A549 (cell line): Measurements from ENCODE around the gene TSC22D1. TPM values are rescaled to one million over a fixed set of nuclear protein-coding genes. Genes with fewer than 3 reads are reported as not detected.

Experiments used
- ATAC-seq, 2 experiments: fragments of 200-7000 bp in 1 of 2; fragments of >200 bp in 1 of 2; cut with Nextera tagmentation in 1 of 2; cut with Tn5 transposase in 1 of 2; 3 replicates each; pipeline versions ENCODE4 v1.8.0 to v1.9.1; 2018 to 2020; ENCODE audit warnings: mild to moderate bottlenecking in 1 of 2, moderate library complexity in 1 of 2
- CTCF ChIA-PET: fragments of 300-600 bp; sonication (Branson Sonifier 250); formaldehyde crosslinking; extraction: SDS; loops from one replicate; lab custom pipeline; 2021; ENCODE audit warnings: antibody characterized with exemption, inconsistent platforms; lab: Yijun Ruan, JAX
- POLR2A ChIA-PET: fragments of 350-600 bp; formaldehyde crosslinking; extraction: SDS; loops from one replicate; lab custom pipeline; 2021; ENCODE audit warnings: antibody characterized with exemption, inconsistent platforms; lab: Yijun Ruan, JAX
- DNase-seq, 2 experiments: peaks; one replicate each; pipeline versions ENCODE4 v3.0.0 to v3.0.0-alpha.2; 2011 to 2016; ENCODE audit warnings: low read depth in 1 of 2, low spot score in 1 of 2
- FAIRE-seq: peaks from 2 replicates; lab custom pipeline; 2011; peaks lifted over from hg19 to GRCh38; lab: Jason Lieb, UNC
- H3K27ac ChIP-seq, 2 experiments: fragments of >200 bp; sonication (Bioruptor Twin); formaldehyde crosslinking; 3 replicates each; pipeline ENCODE4 v1.5.1; 2016 to 2017
- H3K4me1 ChIP-seq: fragments of >200 bp; sonication (Bioruptor Twin); formaldehyde crosslinking; 3 replicates; pipeline ENCODE4 v1.6.1; 2016
- H3K4me2 ChIP-seq: fragments of >200 bp; sonication (Bioruptor Twin); formaldehyde crosslinking; 3 replicates; pipeline ENCODE4 v1.6.1; 2016
- H3K4me3 ChIP-seq: fragments of >200 bp; sonication (Bioruptor Twin); formaldehyde crosslinking; 3 replicates; pipeline ENCODE4 v1.5.1; 2016
- H3K9me3 ChIP-seq: fragments of >200 bp; sonication (Bioruptor Twin); formaldehyde crosslinking; 3 replicates; pipeline ENCODE4 v1.6.1; 2016
- BHLHE40 ChIP-seq: IDR thresholded peaks from 2 replicates; pipeline ENCODE4 v1.6.1; 2012; ENCODE audit warnings: low read depth, low read length, inconsistent platforms
- CBX2 ChIP-seq: fragments of 200-600 bp; sonication (generic); IDR thresholded peaks from 2 replicates; pipeline ENCODE4 v1.6.1; 2016; ENCODE audit warnings: low read depth, mild to moderate bottlenecking, borderline replicate concordance
- CEBPB ChIP-seq, 2 experiments: fragments of >200 bp in 1 of 2; sonication (Bioruptor Twin) in 1 of 2; formaldehyde crosslinking in 1 of 2; IDR thresholded peaks; 2 replicates each; pipeline ENCODE4 v1.6.1; 2012 to 2016
- CHD4 ChIP-seq: fragments of 200-600 bp; sonication (generic); IDR thresholded peaks from 2 replicates; pipeline ENCODE4 v1.6.1; 2016; ENCODE audit warnings: antibody characterized with exemption, mild to moderate bottlenecking, borderline replicate concordance
- CTCF ChIP-seq: fragments of >200 bp; sonication (Bioruptor Twin); formaldehyde crosslinking; IDR thresholded peaks from 3 replicates; pipeline ENCODE4 v1.5.1; 2016
- EHF ChIP-seq: fragments of 250-450 bp; sonication (Bioruptor Pico); IDR thresholded peaks from 2 replicates; pipeline ENCODE4 v1.5.0; 2020; ENCODE audit warnings: mild to moderate bottlenecking
- FOSL2 ChIP-seq, 2 experiments: fragments of 450-650 bp in 1 of 2; fragments of >200 bp in 1 of 2; sonication (Bioruptor Twin) in 1 of 2; formaldehyde crosslinking; IDR thresholded peaks; 2 replicates each; pipeline versions ENCODE4 v1.5.0 to v1.6.1; 2016 to 2020; ENCODE audit warnings: mild to moderate bottlenecking in 1 of 2, moderate library complexity in 1 of 2
- GATA3 ChIP-seq: IDR thresholded peaks from 2 replicates; pipeline ENCODE4 v1.6.1; 2012; ENCODE audit warnings: borderline replicate concordance
- HMGXB4 ChIP-seq: fragments of 250-450 bp; sonication (Bioruptor Pico); IDR thresholded peaks from 2 replicates; pipeline ENCODE4 v1.5.0; 2021; ENCODE audit warnings: mild to moderate bottlenecking, moderate library complexity, borderline replicate concordance
- HOXB13 ChIP-seq: fragments of 250-450 bp; sonication (Bioruptor Pico); IDR thresholded peaks from 2 replicates; pipeline ENCODE4 v1.5.0; 2020; ENCODE audit warnings: low read depth, mild to moderate bottlenecking, moderate library complexity
- JUNB ChIP-seq: fragments of >200 bp; sonication (Bioruptor Twin); formaldehyde crosslinking; IDR thresholded peaks from 2 replicates; pipeline ENCODE4 v1.6.1; 2016
- NPAS2 ChIP-seq: fragments of 250-450 bp; sonication (Bioruptor Pico); IDR thresholded peaks from 2 replicates; pipeline ENCODE4 v1.8.0; 2022; ENCODE audit warnings: mild to moderate bottlenecking, moderate library complexity, borderline replicate concordance
- POLR2A ChIP-seq: IDR thresholded peaks from 2 replicates; pipeline ENCODE4 v1.6.1; 2012; ENCODE audit warnings: mild to moderate bottlenecking, low read length
- RCOR1 ChIP-seq: fragments of 150-350 bp; IDR thresholded peaks from 2 replicates; pipeline ENCODE4 v1.6.1; 2014; ENCODE audit warnings: antibody characterized with exemption, low read length, low read depth
- SMC3 ChIP-seq: fragments of >200 bp; sonication (Bioruptor Twin); formaldehyde crosslinking; IDR thresholded peaks from 3 replicates; pipeline ENCODE4 v1.6.1; 2018; ENCODE audit warnings: inconsistent platforms
- TP53 ChIP-seq: fragments of 250-450 bp; sonication (Bioruptor Pico); IDR thresholded peaks from 2 replicates; pipeline ENCODE4 v1.5.0; 2021; ENCODE audit warnings: mild to moderate bottlenecking, moderate library complexity
- ZFP36 ChIP-seq: fragments of 450-650 bp; IDR thresholded peaks from 2 replicates; pipeline ENCODE4 v1.6.1; 2014; ENCODE audit warnings: borderline replicate concordance; ENCODE audit not compliant: partially characterized antibody
- WGBS: methylation state at CpG from one replicate; pipeline ENCODE4 v1.1.6; 2017; ENCODE audit errors: missing lambda C conversion rate; 5-methylcytosine and 5-hydroxymethylcytosine counted together
- polyA plus RNA-seq, 4 experiments: library from polyadenylated mRNA; depleted of rRNA in 3 of 4; stranded (reverse); fragments of >200 nt; fragmentation: RNase III in 1 of 4; extraction: RNeasy Plus Mini Kit Qiagen cat#74134 plus additional on column Dnase treatment in 1 of 4; gene quantifications; 2 replicates in 3 of 4; 3 replicates in 1 of 4; pipeline ENCODE4 v1.2.3, GENCODE V29; 2011 to 2017
- TF ChIP-seq, protein P1 (sequence below): fragments of 150-350 bp; IDR thresholded peaks from 2 replicates; pipeline ENCODE4 v1.6.1; 2014; ENCODE audit warnings: low read depth, mild to moderate bottlenecking, low read length

TSC22D1 gene
- polyA plus RNA-seq, 2 of the 4 experiments (the other 2 are of a cell fraction) = 66.8 to 196 TPM

- Histone ChIP-seq H3K4me3 (no peak overlapping the region), H3K9me3 (no peaks in the 10 kb centered on the region), H3K27ac (no peak overlapping the region), H3K4me2 (no peak overlapping the region), H3K4me1 (peaks cover 5% of the 10 kb centered on the region; the same call in 2 of the 3 replicates)
- WGBS = 86% methylated on average over 2 of the region's 2 CpGs
- ChIA-PET CTCF (interaction anchor here (1.6 kb wide), 1 partner anchor 11 kb away, joined by 3 read pairs; no protein-coding TSS in a partner anchor), POLR2A (no interaction called here)
- TF ChIP-seq RCOR1 = no peak
- no peak for TF ChIP-seq ZFP36
- no peak for TF ChIP-seq EHF (CRISPR knock-in tag)
- TF ChIP-seq FOSL2 (IDR thresholded peaks at IDR 0.05) = no peak
- TF ChIP-seq FOSL2 (CRISPR knock-in tag; IDR thresholded peaks at IDR 0.05) = no peak
- no peak for TF ChIP-seq HMGXB4 (CRISPR knock-in tag)
- DNase-seq = no peak
- ATAC-seq = no peak
- FAIRE-seq = no peak
Observed at GRCh38 chr13:44561351-44561750, 14.8 kb downstream of the TSC22D1 start.

DNA sequence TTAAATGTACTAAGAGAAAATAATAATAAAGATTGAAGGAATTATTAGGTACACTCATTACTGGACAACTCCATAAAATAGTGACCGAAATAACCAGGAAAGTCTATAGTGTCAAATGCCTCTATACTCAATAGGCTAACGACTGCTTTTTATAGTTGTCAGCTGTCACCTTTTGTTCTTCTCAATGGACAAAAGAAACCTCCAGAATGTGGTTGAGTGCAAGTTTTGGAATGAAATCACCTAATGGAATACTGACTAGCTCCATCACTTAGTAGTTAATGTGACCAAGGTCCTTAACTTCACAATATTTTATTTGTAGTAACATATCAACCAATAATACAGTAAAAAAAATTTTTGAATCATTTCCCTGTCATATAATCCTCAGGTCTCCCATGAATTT, 18.1 kb downstream of the TSC22D1 start:
- Histone ChIP-seq H3K4me2 (no peak overlapping the region), H3K27ac (no peak overlapping the region), H3K4me1 (no peaks in the 10 kb centered on the region), H3K9me3 (no peaks in the 10 kb centered on the region), H3K4me3 (no peak overlapping the region)
- FAIRE-seq (no peak), ATAC-seq (no peak), DNase-seq (no peak)
- CTCF ChIA-PET = interaction anchor here (1.6 kb wide), 1 partner anchor 75 kb away, joined by 3 read pairs; no protein-coding TSS in a partner anchor
- TF ChIP-seq CHD4 = no peak
- TF ChIP-seq BHLHE40 = no peak
- TF ChIP-seq CEBPB (IDR thresholded peaks at IDR 0.05) = no peak
- no peak for TF ChIP-seq HMGXB4 (CRISPR knock-in tag)
- no peak for TF ChIP-seq SMC3
- TF ChIP-seq NPAS2 (CRISPR knock-in tag) = no peak
- no peak for TF ChIP-seq TP53
- no peak for TF ChIP-seq GATA3
- no peak for TF ChIP-seq CBX2
- TF ChIP-seq POLR2A = no peak
- no peak for TF ChIP-seq HOXB13 (CRISPR knock-in tag)
- TF ChIP-seq JUNB = no peak
- TF ChIP-seq, protein P1, sequence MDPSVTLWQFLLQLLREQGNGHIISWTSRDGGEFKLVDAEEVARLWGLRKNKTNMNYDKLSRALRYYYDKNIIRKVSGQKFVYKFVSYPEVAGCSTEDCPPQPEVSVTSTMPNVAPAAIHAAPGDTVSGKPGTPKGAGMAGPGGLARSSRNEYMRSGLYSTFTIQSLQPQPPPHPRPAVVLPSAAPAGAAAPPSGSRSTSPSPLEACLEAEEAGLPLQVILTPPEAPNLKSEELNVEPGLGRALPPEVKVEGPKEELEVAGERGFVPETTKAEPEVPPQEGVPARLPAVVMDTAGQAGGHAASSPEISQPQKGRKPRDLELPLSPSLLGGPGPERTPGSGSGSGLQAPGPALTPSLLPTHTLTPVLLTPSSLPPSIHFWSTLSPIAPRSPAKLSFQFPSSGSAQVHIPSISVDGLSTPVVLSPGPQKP = no peak
- no peak for TF ChIP-seq CTCF
- 90% methylated on average over 2 of the region's 2 CpGs for WGBS
- POLR2A ChIA-PET = no interaction called here
